Muscle layer of colon (tissue), 2 donors: ENCODE data around the gene GSTA1.
"Not testable (repeated sequence)": the region's sequence is repeated elsewhere in the genome, so short reads cannot be mapped to it uniquely, and the experiment has no call there.

Experiments used
- H3K27ac ChIP-seq: one replicate; pipeline ENCODE4 v1.7.0; 2013; ENCODE audit warnings: low read depth, mild to moderate bottlenecking, low read length, moderate library complexity
- H3K27me3 ChIP-seq, 2 donors: one replicate each; pipeline ENCODE4 v1.7.0; 2013; ENCODE audit warnings: low read length in 2 of 2, mild to moderate bottlenecking in 2 of 2; ENCODE audit not compliant: insufficient read depth in 2 of 2, control insufficient read depth in 1 of 2
- H3K36me3 ChIP-seq: one replicate; pipeline ENCODE4 v1.7.0; 2013; ENCODE audit warnings: mild to moderate bottlenecking, low read length; ENCODE audit not compliant: insufficient read depth
- H3K4me1 ChIP-seq: one replicate; pipeline ENCODE4 v1.7.0; 2013; ENCODE audit warnings: mild to moderate bottlenecking, low read length; ENCODE audit not compliant: insufficient read depth
- H3K4me3 ChIP-seq, 2 donors: one replicate each; pipeline ENCODE4 v1.7.0; 2013; ENCODE audit warnings: low read length in 2 of 2, low read depth in 1 of 2, mild to moderate bottlenecking in 1 of 2, moderate library complexity in 1 of 2
- H3K9ac ChIP-seq: one replicate; pipeline ENCODE4 v1.7.0; 2013; ENCODE audit warnings: low read length
- H3K9me3 ChIP-seq: one replicate; pipeline ENCODE4 v1.7.0; 2013; ENCODE audit warnings: mild to moderate bottlenecking, low read length
- donor health status: abdominal sarcoma.
- donor health status: Adenocarcinoma of cecum.

Gene GSTA1

DNA sequence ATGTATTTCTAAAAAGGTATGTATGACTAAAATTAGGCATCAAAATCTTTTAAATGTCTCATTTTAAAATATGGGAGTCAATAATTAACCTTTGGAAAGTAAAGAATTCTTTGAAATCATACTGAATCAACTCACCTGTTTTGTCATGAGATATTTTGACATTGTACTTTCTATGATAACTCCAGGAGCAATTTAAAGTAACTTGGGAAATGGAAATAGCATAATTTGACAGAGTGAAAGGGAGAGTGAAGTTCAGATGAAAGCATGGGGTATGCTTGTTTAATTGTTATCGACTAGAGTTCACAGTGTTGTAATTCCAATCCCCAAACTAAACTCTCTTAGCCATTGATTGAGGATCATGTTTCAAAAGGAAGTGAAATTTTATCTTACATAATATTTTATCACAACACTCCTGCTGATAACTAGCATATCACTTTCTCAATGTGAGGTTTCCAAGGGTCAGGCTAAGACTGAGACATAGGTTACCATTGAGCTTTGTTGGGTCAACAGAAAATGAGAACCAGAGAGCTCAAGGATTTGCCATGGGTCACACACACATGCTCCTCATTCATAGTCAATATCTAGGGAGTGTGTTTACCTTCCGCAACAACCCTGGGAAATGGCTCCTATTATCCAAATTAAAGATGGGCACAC lies 2.3 kb downstream of the GSTA1 start:
- H3K4me3 ChIP-seq: no peak overlapping the region
- H3K36me3 ChIP-seq: no peaks in the 10 kb centered on the region
- no peak overlapping the region for H3K9ac ChIP-seq
- H3K4me1 ChIP-seq: no peaks in the 10 kb centered on the region
- H3K27ac ChIP-seq: no peak overlapping the region
- no peaks in the 10 kb centered on the region for H3K9me3 ChIP-seq
- no peaks in the 10 kb centered on the region for H3K27me3 ChIP-seq

DNA sequence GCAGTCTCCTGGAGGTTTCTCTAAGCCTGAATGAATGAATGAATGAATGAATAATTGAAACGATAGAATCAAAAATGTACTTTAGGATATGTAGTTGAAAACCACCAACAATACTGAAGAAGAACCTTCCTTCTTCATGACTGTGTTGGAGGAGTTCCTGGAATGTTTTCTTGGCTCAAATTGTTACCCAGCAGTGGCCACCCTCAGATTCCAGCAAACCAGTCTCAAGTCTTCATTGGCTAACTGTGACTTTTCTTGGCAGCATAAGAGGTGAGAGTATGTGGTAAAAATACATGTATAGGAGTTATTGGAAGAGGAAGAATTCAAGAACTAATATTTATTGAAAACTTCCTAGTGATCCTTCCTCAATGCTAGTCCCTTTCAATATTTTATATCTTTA lies 4.3 kb downstream of the GSTA1 start:
- H3K27ac ChIP-seq, H3K9ac ChIP-seq, H3K9me3 ChIP-seq, H3K4me3 ChIP-seq, H3K27me3 ChIP-seq, H3K36me3 ChIP-seq, H3K4me1 ChIP-seq: not testable (repeated sequence)

DNA sequence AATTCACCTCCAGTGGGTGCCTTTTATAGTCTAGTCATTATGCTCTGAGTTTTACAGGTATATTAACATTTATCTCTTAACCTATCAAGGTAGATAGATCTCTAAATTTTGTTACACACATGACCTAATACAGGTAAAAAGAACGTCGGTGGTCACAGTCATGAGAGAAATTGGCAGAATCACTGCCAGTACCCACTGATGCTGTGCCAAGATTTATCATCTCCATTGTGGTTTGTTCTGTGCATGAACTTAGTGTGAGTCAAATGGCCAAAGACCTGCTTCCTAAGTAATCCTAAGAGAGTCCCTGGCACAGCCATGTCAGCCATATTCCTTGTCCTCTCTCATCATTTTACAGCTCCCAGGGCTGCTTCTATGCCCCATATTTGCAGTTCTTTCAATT lies 9.2 kb downstream of the GSTA1 start:
- not testable (repeated sequence) for H3K36me3 ChIP-seq, H3K27me3 ChIP-seq, H3K27ac ChIP-seq, H3K9me3 ChIP-seq, H3K4me3 ChIP-seq, H3K4me1 ChIP-seq, H3K9ac ChIP-seq

DNA sequence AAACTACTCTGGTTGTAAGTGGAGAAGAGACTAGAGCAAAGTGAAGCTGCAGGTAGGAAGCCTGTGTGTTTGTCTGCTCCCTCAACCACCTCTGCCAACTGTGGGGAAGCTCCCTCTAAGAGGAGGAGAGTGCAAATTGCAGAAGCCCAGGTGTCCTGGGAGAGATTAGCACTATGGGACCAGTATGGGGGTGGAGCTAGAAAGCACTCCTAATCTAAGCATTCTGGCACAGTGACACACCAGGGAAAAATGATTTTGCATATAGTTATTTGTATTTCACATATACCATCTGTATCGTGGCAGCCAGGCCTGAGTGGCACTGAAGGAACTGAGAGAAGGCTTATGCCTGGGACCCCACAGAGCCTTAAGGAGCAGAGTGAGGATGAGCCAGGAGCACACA lies 12.8 kb downstream of the GSTA1 start:
- no peaks in the 10 kb centered on the region for H3K9me3 ChIP-seq
- no peak overlapping the region for H3K9ac ChIP-seq
- H3K27ac ChIP-seq: no peak overlapping the region
- no peak overlapping the region for H3K4me3 ChIP-seq
- no peaks in the 10 kb centered on the region for H3K4me1 ChIP-seq
- H3K27me3 ChIP-seq: no peaks in the 10 kb centered on the region
- no peaks in the 10 kb centered on the region for H3K36me3 ChIP-seq

DNA sequence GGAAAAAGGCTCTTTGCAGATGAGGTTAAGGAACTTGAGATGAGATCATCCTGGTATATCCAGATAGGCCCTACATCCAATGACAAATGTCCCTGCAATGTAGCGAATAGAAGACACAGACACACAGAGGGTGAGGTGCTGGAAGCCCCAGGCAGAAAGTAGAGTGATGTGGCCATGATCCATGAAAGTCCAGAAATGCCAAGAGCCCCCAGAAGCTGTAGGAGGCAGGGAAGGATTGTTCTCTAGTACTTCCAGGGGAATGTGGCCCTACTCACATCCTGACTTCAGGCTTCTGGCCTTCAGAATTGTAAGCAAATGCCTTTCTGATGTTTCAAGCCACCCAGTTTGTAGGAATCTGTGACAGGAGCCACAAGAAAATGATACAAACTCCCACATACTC lies 14.0 kb downstream of the GSTA1 start:
- H3K9me3 ChIP-seq, H3K4me1 ChIP-seq, H3K9ac ChIP-seq, H3K27me3 ChIP-seq, H3K27ac ChIP-seq, H3K4me3 ChIP-seq, H3K36me3 ChIP-seq: not testable (repeated sequence)

DNA sequence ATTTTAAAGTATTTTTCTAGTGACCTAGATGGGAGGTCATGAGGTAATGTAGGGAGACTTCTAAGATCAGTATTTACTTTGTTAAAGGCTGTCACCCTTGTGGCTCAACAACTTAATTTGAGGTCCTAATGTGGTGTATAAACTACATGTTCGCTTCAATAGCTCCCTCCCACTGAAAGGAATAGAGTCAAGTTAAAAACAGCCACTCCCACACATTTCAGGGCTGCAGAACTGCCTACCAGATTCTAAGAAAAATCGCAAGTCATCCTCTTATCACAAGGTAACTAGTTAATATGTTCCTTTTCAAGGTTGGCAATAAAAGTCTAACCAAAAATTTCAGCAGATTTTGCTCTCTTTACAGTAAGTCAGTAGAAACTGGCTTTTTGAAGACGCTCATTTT lies 15.1 kb downstream of the GSTA1 start:
- no peaks in the 10 kb centered on the region for H3K4me1 ChIP-seq
- H3K27ac ChIP-seq: no peak overlapping the region
- H3K36me3 ChIP-seq: no peaks in the 10 kb centered on the region
- H3K4me3 ChIP-seq: no peak overlapping the region
- H3K27me3 ChIP-seq: no peaks in the 10 kb centered on the region
- no peaks in the 10 kb centered on the region for H3K9me3 ChIP-seq
- H3K9ac ChIP-seq: no peak overlapping the region

- no peaks in the 10 kb centered on the region for H3K27me3 ChIP-seq
- H3K9me3 ChIP-seq: no peaks in the 10 kb centered on the region
- no peak overlapping the region for H3K9ac ChIP-seq
- H3K27ac ChIP-seq: no peak overlapping the region
- no peak overlapping the region for H3K4me3 ChIP-seq
- H3K36me3 ChIP-seq: no peaks in the 10 kb centered on the region
- no peaks in the 10 kb centered on the region for H3K4me1 ChIP-seq
Measured at GRCh38 chr6:52787917-52788316, 15.7 kb downstream of the GSTA1 start.

DNA sequence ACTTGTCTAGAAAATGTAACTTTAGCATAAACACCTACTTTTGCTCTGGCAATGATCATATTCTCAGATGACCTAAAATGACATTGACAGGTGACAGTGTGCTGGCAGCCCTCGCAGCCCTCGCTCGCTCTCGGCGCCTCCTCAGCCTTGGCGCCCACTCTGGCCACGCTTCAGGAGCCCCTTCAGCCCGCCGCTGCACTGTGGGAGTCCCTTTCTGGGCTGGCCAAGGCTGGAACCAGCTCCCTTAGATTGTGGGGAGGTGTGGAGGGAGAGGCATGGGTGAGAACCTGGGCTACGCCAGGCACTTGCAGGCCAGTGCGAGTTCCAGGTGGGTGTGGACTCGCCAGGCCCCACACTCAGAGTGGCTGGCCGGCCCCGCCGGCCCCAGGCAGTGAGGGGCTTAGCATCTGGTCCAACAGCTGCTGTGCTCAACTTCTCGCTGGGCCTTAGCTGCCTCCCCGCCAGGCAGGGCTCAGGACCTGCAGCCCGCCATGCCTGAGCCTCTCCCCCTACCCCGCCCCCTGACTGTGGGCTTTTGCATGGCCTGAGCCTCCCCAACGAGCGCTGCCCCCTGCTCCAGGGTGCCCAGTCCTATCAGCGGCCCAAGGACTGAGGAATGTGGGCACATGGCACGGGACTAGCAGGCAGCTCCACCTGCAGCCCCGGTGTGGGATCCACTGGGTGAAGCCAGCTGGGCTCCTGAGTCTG lies 17.2 kb downstream of the GSTA1 start:
- Histone ChIP-seq H3K27ac (no peak overlapping the region), H3K4me3 (no peak overlapping the region), H3K9me3 (no peaks in the 10 kb centered on the region), H3K9ac (no peak overlapping the region), H3K27me3 (no peaks in the 10 kb centered on the region), H3K36me3 (no peaks in the 10 kb centered on the region), H3K4me1 (no peaks in the 10 kb centered on the region)

GRCh38 chr6:52782696-52783274 lies 20.8 kb downstream of the GSTA1 start:
- H3K4me1 ChIP-seq, H3K4me3 ChIP-seq, H3K27me3 ChIP-seq, H3K9me3 ChIP-seq, H3K36me3 ChIP-seq, H3K9ac ChIP-seq, H3K27ac ChIP-seq: not testable (repeated sequence)

DNA sequence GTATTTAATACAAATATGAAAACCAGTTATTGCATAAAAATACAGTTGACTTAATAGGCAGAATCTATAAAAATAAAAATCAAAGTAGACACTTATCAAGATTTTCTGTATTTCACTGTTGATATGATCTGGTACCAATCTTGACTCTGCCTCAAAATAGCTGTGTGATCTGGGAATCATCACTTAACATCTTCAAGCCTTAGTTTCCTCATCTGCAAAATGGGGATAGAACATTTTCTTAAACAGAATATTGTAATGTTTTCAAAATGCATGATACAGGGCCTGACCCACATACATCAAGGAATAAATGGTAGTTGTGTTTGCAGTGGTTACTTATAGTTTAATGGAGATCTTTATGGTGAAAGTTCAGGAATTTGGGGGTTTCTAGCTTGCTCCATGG lies 21.4 kb downstream of the GSTA1 start:
- not testable (repeated sequence) for H3K27ac ChIP-seq, H3K9me3 ChIP-seq, H3K9ac ChIP-seq, H3K4me3 ChIP-seq, H3K27me3 ChIP-seq, H3K36me3 ChIP-seq, H3K4me1 ChIP-seq

DNA sequence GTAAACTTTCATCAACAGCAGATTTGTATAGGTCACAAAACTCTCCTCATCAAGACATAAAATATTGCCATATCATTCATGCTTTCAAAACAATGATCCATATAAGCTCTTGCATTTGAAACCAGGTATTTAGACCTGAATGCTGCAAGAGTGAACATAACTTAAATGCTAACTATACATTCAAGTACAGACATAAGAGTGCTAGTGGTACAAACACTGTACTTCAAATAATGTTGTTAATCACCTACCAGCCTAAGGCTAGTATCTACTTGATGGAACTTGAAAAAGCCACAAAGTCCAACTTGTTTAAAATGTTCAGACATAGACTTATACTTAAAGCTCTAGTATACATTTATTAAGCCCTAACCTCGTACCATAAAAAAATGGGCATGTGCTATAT lies 24.4 kb downstream of the GSTA1 start:
- H3K4me1 ChIP-seq: no peaks in the 10 kb centered on the region

More for the DNA sequence above, 24.4 kb downstream of the GSTA1 start:
- no peak overlapping the region for H3K27ac ChIP-seq
- no peaks in the 10 kb centered on the region for H3K36me3 ChIP-seq
- H3K9me3 ChIP-seq: no peaks in the 10 kb centered on the region
- H3K4me3 ChIP-seq: no peak overlapping the region
- H3K27me3 ChIP-seq: no peaks in the 10 kb centered on the region
- no peak overlapping the region for H3K9ac ChIP-seq
